Endothelial cell of umbilical vein (primary cell): ENCODE data around the gene HAP1. TPM values are rescaled to one million over a fixed set of nuclear protein-coding genes. Genes with fewer than 3 reads are reported as not detected.

Source experiments
- BruUV-seq: library from RNA; stranded (reverse); fragments of 400-500 nt; replicated peaks from 2 replicates; lab custom pipeline; 2021; lab: Mats Ljungman, UMichigan
- CTCF ChIA-PET: fragments of 300-600, 350-600 bp; sonication (Branson Sonifier 250); formaldehyde crosslinking; loops from one replicate; lab custom pipeline; 2021; ENCODE audit warnings: antibody characterized with exemption, inconsistent platforms; lab: Charles Lee
- POLR2A ChIA-PET: fragments of 300-600, 350-600 bp; sonication (Branson Sonifier 250); formaldehyde crosslinking; loops from one replicate; lab custom pipeline; 2021; ENCODE audit warnings: antibody characterized with exemption, inconsistent platforms; lab: Charles Lee
- DNase-seq: peaks from one replicate; pipeline ENCODE4 v3.0.0-alpha.2; 2011; ENCODE audit warnings: low read depth, low spot score
- FAIRE-seq: peaks from 2 replicates; lab custom pipeline; 2011; peaks lifted over from hg19 to GRCh38; lab: Jason Lieb, UNC
- H2AFZ ChIP-seq: 2 replicates; pipeline ENCODE4 v1.6.0; 2012; ENCODE audit warnings: low read depth, low read length, control low read depth, inconsistent platforms
- H3K27ac ChIP-seq: 2 replicates; pipeline ENCODE4 v1.5.1; 2011; ENCODE audit warnings: low read depth, mild to moderate bottlenecking, control low read depth, low read length, moderate library complexity; ENCODE audit not compliant: insufficient read depth
- H3K27me3 ChIP-seq, 2 experiments: 2 replicates each; pipeline versions ENCODE4 v1.6.0 to v1.6.1; 2011; ENCODE audit warnings: low read length in 2 of 2, mixed read lengths in 1 of 2; ENCODE audit not compliant: control insufficient read depth in 2 of 2, insufficient read depth in 2 of 2
- H3K36me3 ChIP-seq, 2 experiments: 2 replicates in 1 of 2; 3 replicates in 1 of 2; pipeline ENCODE4 v1.5.1; 2011; ENCODE audit warnings: low read length in 2 of 2, mild to moderate bottlenecking in 1 of 2, moderate library complexity in 1 of 2; ENCODE audit not compliant: control insufficient read depth in 2 of 2, insufficient read depth in 2 of 2; ENCODE audit errors: extremely low read depth in 1 of 2
- H3K4me1 ChIP-seq: 3 replicates; pipeline ENCODE4 v1.5.1; 2011; ENCODE audit warnings: mild to moderate bottlenecking, low read length; ENCODE audit not compliant: control insufficient read depth, insufficient read depth; ENCODE audit errors: extremely low read depth
- H3K4me2 ChIP-seq: 2 replicates; pipeline ENCODE4 v1.6.1; 2011; ENCODE audit warnings: low read length, control low read depth, mixed read lengths; ENCODE audit not compliant: insufficient read depth
- H3K4me3 ChIP-seq, 3 experiments: fragments of 200-600 bp in 1 of 3; sonication (generic), shearing (Covaris generic) in 1 of 3; replicated peaks in 1 of 3; 2 replicates each; pipeline ENCODE4 v1.5.1; 2011 to 2016; ENCODE audit warnings: control low read depth in 3 of 3, low read length in 3 of 3, mild to moderate bottlenecking in 2 of 3, inconsistent platforms in 1 of 3, low read depth in 1 of 3, moderate library complexity in 1 of 3; ENCODE audit not compliant: insufficient read depth in 1 of 3
- H3K79me2 ChIP-seq: 2 replicates; pipeline ENCODE4 v1.6.0; 2012; ENCODE audit warnings: low read length, inconsistent platforms; ENCODE audit not compliant: control insufficient read depth, insufficient read depth
- H3K9ac ChIP-seq: replicated peaks from 2 replicates; pipeline ENCODE3; 2011; ENCODE audit warnings: low read length, control low read depth; ENCODE audit not compliant: insufficient read depth; ENCODE audit errors: extremely low read depth
- H3K9me1 ChIP-seq: replicated peaks from 3 replicates; pipeline ENCODE4 v1.6.0; 2011; ENCODE audit warnings: mild to moderate bottlenecking, low read length; ENCODE audit not compliant: control insufficient read depth, insufficient read depth; ENCODE audit errors: extremely low read depth
- H3K9me3 ChIP-seq: replicated peaks from 2 replicates; pipeline ENCODE4 v1.5.1; 2012; ENCODE audit warnings: low read length, inconsistent platforms; ENCODE audit not compliant: control insufficient read depth, insufficient read depth
- H4K20me1 ChIP-seq: replicated peaks from 2 replicates; pipeline ENCODE3; 2011; ENCODE audit warnings: mild to moderate bottlenecking, low read length; ENCODE audit not compliant: control insufficient read depth, insufficient read depth; ENCODE audit errors: extremely low read depth
- CTCF ChIP-seq, 2 donors: IDR thresholded peaks; 1 replicate in 1 of 2; 2 replicates in 1 of 2; pipeline ENCODE4 v1.5.1; 2011; ENCODE audit warnings: low read length in 2 of 2, mild to moderate bottlenecking in 2 of 2, moderate library complexity in 2 of 2, control low read depth in 1 of 2, inconsistent platforms in 1 of 2, low read depth in 1 of 2; ENCODE audit not compliant: insufficient read depth in 1 of 2; ENCODE audit errors: extremely low read depth in 1 of 2
- EZH2 ChIP-seq: IDR thresholded peaks from 2 replicates; pipeline ENCODE4 v1.6.1; 2012; ENCODE audit warnings: borderline replicate concordance, low read depth, mild to moderate bottlenecking, moderate library complexity, low read length, inconsistent platforms; ENCODE audit not compliant: severe bottlenecking
- FOS ChIP-seq: IDR thresholded peaks from 2 replicates; pipeline ENCODE4 v1.6.1; 2011; ENCODE audit warnings: mild to moderate bottlenecking, low read length, moderate library complexity, borderline replicate concordance; ENCODE audit not compliant: insufficient read depth
- GATA2 ChIP-seq: IDR thresholded peaks from 2 replicates; pipeline ENCODE4 v1.7.0; 2011; ENCODE audit warnings: low read depth, mild to moderate bottlenecking, moderate library complexity, mixed read lengths, low read length; ENCODE audit not compliant: insufficient read length, insufficient read depth
- JUN ChIP-seq: IDR thresholded peaks from 2 replicates; pipeline ENCODE4 v1.6.1; 2011; ENCODE audit warnings: borderline replicate concordance, low read depth; ENCODE audit not compliant: insufficient read length, insufficient read depth
- MYC ChIP-seq: IDR thresholded peaks from one replicate; pipeline ENCODE4 v1.6.1; 2011; ENCODE audit warnings: mild to moderate bottlenecking, low read depth, low read length
- POLR2A ChIP-seq: IDR thresholded peaks from 2 replicates; pipeline ENCODE4 v1.6.1; 2012; ENCODE audit warnings: low read depth, mild to moderate bottlenecking, control low read depth, low read length
- POLR2AphosphoS5 ChIP-seq: IDR thresholded peaks from 2 replicates; pipeline ENCODE4 v1.6.1; 2012; ENCODE audit warnings: low read depth, mild to moderate bottlenecking, control low read depth, low read length, moderate library complexity; ENCODE audit not compliant: insufficient read depth
- dilution Hi-C: fragments of 300-500 bp; cut with MboI; formaldehyde crosslinking; loops from one replicate; pipeline ENCODE4 v1.15.0; 2019; ENCODE audit warnings: low sequenced_read_pairs; ENCODE audit not compliant: extremely low pct_ligation_motif_present
- intact Hi-C: fragments of 100-400 bp; cut with micrococcal nuclease; formaldehyde crosslinking; loops from one replicate; pipeline ENCODE4 v1.10.0; 2022
- polyA plus RNA-seq, 4 experiments: library from polyadenylated mRNA; depleted of rRNA in 3 of 4; stranded (reverse) in 3 of 4; unstranded in 1 of 4; fragments of >200 nt; gene quantifications; 2 replicates each; pipeline versions ENCODE4 v1.2.1 to v1.2.3, GENCODE V29; 2011 to 2012; ENCODE audit warnings: missing spikeins in 1 of 4
- total RNA-seq: library from RNA; stranded (reverse); gene quantifications from 2 replicates; pipeline ENCODE4 v1.2.3, GENCODE V29; 2021
- TF ChIP-seq, protein P1 (sequence below): IDR thresholded peaks from 2 replicates; pipeline ENCODE4 v1.6.1; 2011; ENCODE audit not compliant: insufficient read depth, insufficient read length

Gene HAP1
- total and polyA plus RNA-seq, 2 donors (not counting 3 experiments of a cell fraction or from before 2014, with no cell fraction given) = 0.07 to 0.24 TPM

DNA sequence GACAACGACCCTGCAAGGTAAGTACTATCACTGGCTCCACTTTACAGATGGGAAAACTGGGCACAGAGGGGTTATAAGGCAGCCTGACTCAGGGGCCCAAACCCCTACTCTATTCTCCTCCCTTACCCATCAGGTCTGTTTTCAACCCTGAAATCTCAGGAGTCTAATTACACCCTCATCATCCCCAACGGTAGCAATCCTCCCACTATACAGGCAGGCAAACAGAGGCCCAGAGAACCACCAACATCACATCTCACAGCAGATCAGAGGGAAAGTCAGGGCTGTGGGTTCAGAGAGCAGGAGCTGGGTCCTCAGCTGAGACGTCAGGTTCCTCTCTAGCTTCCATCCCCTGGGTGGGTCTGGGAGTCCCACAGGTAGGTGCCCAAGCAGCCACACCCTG is 35.5 kb upstream of the HAP1 start:
- no peaks in the 10 kb centered on the region for H3K9me3 ChIP-seq
- H4K20me1 ChIP-seq = no peaks in the 10 kb centered on the region
- H3K4me1 ChIP-seq = peaks cover 17% of the 10 kb centered on the region
- H3K36me3 ChIP-seq = peaks cover 11 to 58% of the 10 kb centered on the region in 2 experiments
- H3K4me2 ChIP-seq = no peak overlapping the region
- ChIA-PET CTCF (interaction anchor here (1.4 to 5.7 kb wide), 2 partner anchors 17 to 42 kb away, joined by 3 to 25 read pairs; partner anchors contain the start of genes JUP and P3H4), POLR2A (no interaction called here)
- dilution Hi-C loops = no loop called here
- FAIRE-seq (no peak), DNase-seq (no peak)
- H2AFZ ChIP-seq = no peak overlapping the region
- no peak overlapping the region for H3K9ac ChIP-seq
- H3K79me2 ChIP-seq = no peaks in the 10 kb centered on the region
- no peak overlapping the region for H3K27ac ChIP-seq
- H3K4me3 ChIP-seq = no peak overlapping the region
- intact Hi-C loops = no loop called here
- TF ChIP-seq JUN (no peak), CTCF (IDR thresholded peaks at IDR 0.05; ENCODE audit: extremely low read depth in 1 of 2, insufficient read depth in 1 of 2, low read depth in 1 of 2, low read length in 2 of 2) (no peak), GATA2 (no peak), POLR2A (no peak), MYC (no peak), POLR2AphosphoS5 (no peak), FOS (no peak), EZH2 (no peak)
- TF ChIP-seq, protein P1, sequence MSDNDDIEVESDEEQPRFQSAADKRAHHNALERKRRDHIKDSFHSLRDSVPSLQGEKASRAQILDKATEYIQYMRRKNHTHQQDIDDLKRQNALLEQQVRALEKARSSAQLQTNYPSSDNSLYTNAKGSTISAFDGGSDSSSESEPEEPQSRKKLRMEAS = no peak
- H3K9me1 ChIP-seq = no peaks in the 10 kb centered on the region
- no peaks in the 10 kb centered on the region for H3K27me3 ChIP-seq
- BruUV-seq = no TSS peak
